Testis (tissue), 2 donors: ENCODE data around the gene PC.

Experiments used
- POLR2A ChIP-seq: fragments of 450-650 bp; IDR thresholded peaks from one replicate; pipeline ENCODE4 v1.6.1; 2017; ENCODE audit warnings: antibody characterized with exemption, mild to moderate bottlenecking, moderate library complexity
- TF ChIP-seq, protein P1 (sequence below), 3 experiments: fragments of 450-650 bp in 2 of 3; fragments of 200-600 bp in 1 of 3; sonication (generic) in 1 of 3; IDR thresholded peaks; one replicate each; pipeline ENCODE4 v1.5.1; 2016 to 2019; ENCODE audit warnings: antibody characterized with exemption in 3 of 3, mild to moderate bottlenecking in 2 of 3, moderate library complexity in 1 of 3

DNA sequence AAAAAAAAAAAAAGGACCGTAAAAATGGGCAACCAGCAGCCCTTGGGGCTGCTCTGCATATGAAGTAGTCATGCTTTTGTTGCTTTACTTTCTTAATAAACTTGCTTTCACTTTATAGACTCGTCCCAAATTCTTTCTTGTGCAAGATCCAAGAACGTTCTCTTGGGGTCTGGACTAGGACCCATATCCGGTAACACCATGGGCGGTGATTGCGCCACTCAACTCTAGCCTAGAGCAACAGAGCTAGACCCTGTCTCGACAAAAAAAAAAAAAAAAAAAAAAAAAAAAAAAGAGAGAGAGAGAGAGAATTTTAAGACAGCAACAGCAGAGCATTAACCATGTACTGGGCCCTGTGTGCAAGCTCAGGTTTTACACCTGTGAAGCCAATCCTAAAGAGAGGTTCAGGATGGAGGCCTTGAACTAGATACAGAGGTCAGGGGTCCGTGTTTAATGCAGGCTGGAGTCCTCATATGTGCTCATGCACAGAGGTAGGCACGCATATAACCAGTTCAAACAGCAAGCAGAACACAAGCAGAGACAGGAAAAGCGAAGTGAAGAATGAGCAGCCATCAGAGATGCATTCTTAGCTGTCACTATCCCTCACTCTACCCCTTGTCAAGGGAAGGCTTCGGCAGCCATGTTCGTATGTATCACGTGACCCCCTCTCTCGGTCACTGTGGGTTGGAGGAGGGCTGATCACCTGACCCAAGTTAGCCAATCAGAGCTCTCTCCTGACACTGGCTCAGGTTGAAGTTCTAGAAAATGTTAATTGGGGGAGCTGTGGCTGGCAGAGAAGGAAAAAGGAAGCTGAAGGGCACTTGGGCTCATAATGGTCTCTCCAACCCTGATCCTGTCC is 48.1 kb upstream of the PC start:
- TF ChIP-seq, protein P1, sequence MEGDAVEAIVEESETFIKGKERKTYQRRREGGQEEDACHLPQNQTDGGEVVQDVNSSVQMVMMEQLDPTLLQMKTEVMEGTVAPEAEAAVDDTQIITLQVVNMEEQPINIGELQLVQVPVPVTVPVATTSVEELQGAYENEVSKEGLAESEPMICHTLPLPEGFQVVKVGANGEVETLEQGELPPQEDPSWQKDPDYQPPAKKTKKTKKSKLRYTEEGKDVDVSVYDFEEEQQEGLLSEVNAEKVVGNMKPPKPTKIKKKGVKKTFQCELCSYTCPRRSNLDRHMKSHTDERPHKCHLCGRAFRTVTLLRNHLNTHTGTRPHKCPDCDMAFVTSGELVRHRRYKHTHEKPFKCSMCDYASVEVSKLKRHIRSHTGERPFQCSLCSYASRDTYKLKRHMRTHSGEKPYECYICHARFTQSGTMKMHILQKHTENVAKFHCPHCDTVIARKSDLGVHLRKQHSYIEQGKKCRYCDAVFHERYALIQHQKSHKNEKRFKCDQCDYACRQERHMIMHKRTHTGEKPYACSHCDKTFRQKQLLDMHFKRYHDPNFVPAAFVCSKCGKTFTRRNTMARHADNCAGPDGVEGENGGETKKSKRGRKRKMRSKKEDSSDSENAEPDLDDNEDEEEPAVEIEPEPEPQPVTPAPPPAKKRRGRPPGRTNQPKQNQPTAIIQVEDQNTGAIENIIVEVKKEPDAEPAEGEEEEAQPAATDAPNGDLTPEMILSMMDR (IDR thresholded peaks at IDR 0.05), result no peak
- TF ChIP-seq POLR2A, result no peak
